Liver (tissue), 3 donors: ENCODE results near the gene DDO.

Experiments used
- ATF3 ChIP-seq: IDR thresholded peaks from 2 replicates; pipeline ENCODE4 v1.6.1; 2016; ENCODE audit warnings: antibody characterized with exemption
- CTCF ChIP-seq: fragments of 150-350 bp; IDR thresholded peaks from 2 replicates; pipeline ENCODE4 v1.5.1; 2017; ENCODE audit warnings: improper control_type of control experiment, low read depth, low read length; ENCODE audit not compliant: missing input control
- EGR1 ChIP-seq, 2 donors: IDR thresholded peaks; 2 replicates each; pipeline ENCODE4 v1.6.1; 2016 to 2018; ENCODE audit warnings: antibody characterized with exemption in 2 of 2, low read depth in 2 of 2
- MAX ChIP-seq: IDR thresholded peaks from 2 replicates; pipeline ENCODE4 v1.6.1; 2016; ENCODE audit warnings: antibody characterized with exemption
- SP1 ChIP-seq: IDR thresholded peaks from 2 replicates; pipeline ENCODE4 v1.6.1; 2018; ENCODE audit warnings: antibody characterized with exemption, mild to moderate bottlenecking
- YY1 ChIP-seq: IDR thresholded peaks from 2 replicates; pipeline ENCODE4 v1.6.1; 2016; ENCODE audit warnings: antibody characterized with exemption, mild to moderate bottlenecking
- donor health status: healthy.
- donor health status: healthy.

GRCh38 chr6:110401585-110402176 is 13.7 kb downstream of the DDO start:
- TF ChIP-seq EGR1 (IDR thresholded peaks at IDR 0.05; ENCODE audit: low read depth in 2 of 2) (no peak), YY1 (no peak), SP1 (no peak), CTCF (no peak), MAX (no peak), ATF3 (no peak)
